Measurements from ENCODE around the gene CACNB4.

The CACNB4 gene

DNA sequence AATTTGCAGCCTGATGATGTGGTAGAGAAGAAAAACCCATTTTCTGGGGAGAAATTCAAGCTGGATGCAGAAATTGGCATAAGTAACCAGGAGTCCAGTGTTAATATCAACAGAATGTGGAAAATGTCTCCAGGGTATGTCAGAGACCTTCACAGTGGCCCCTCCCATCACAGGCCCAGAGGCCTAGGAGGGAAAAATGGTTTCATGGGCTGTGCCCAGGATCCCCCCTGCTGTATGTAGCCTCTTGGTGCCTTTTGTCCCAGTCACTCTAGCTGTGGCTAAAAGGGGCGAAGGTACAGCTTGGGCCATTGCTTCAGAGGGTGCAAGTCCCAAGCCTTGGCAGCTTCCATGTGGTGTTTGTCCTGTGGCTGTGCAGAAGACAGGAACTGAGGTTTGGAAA is 40.2 kb downstream of the CACNB4 start:
- Histone ChIP-seq H3K27ac (no peak overlapping the region), H3K4me3 (no peak overlapping the region)

DNA sequence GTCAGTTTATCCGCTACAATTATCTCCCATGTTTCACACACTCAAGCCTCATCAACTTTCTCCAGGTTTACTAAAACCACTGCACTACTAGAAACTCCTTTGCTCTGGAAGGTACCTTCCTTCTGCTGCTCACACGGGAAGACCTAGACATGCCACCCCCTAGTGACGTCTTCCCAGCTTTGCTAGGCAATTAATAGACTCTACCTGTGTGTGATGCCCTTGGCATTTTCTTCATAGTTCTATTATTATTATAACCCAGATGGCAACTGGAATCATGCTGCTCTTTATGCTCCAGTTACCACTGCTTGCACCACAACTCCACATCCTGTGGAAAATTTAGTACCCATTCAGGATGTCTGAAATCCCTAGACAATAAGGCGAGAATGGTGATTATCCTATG is 42.4 kb downstream of the CACNB4 start:
- Histone ChIP-seq H3K27ac (no peak overlapping the region), H3K4me3 (no peak overlapping the region)

DNA sequence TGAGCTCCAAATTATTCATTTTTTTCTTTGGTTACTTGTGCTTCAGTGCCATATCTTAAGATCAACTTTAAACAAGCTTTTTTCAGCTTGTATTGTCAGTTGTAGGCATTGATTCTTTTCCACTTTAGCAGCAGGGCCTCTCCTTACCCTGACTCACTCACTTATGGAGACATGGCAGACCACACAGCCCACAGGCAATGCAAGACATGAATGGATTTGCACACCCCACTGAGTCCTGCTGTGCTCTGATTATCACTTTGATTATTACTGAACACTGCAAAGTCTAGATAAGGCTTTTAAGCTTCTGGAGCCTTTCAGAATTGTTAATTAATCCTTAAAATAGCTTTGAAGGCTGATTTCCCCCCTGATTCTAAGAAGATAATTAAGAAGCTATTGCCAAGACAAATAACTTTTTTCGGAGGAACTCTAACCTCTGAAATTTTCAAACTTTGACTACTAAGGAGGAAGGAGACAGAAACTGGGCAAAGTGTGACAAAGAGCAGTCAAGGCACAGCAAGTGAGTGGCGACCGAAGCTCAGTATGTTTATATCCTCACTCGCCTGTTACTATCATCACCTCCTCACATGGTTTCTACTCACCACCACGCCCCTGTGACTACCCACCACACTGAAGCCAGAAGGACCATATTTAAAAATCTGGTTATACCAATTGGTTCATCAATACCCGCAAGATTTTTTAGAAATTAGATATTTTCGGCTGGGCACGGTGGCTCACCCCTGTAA is 43.3 kb downstream of the CACNB4 start:
- Histone ChIP-seq H3K4me3 (no peak overlapping the region), H3K27ac (peak overlapping the region in 4 of 21 experiments; percentile 2 to 47 (median 4))

GRCh38 chr2:152054593-152054992 is 44.3 kb downstream of the CACNB4 start:
- peak overlapping the region in 1 of 21 experiments; percentile 4 for H3K27ac ChIP-seq
- H3K4me3 ChIP-seq = no peak overlapping the region

- no peak overlapping the region for H3K27ac ChIP-seq
- H3K4me3 ChIP-seq = no peak overlapping the region
Observed at GRCh38 chr2:152051436-152051835, 47.4 kb downstream of the CACNB4 start.

- H3K4me3 ChIP-seq = no peak overlapping the region
Observed at GRCh38 chr2:152050915-152051314, 47.9 kb downstream of the CACNB4 start.

DNA sequence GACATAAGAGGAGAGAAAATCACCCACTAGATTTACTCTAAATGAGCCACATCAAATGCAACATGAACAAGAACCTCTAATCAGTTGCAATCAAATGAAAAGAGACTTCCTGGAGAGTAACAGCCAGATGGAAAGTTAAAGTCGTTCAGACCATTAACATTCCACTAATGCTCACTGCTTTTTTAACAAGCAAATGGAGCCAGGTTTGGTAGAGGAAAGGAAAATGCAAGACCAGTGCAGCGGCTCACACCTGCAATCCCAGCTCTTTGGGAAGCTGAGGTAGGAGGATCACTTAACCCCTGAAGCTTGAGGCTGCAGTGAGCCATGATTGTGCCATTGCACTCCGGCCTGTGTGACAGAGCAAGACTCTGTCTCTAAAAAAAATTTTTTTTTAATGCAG is 48.5 kb downstream of the CACNB4 start:
- H3K27ac ChIP-seq = no peak overlapping the region

More at GRCh38 chr2:152050915-152051314, 47.9 kb downstream of the CACNB4 start:
- H3K27ac ChIP-seq = no peak overlapping the region

DNA sequence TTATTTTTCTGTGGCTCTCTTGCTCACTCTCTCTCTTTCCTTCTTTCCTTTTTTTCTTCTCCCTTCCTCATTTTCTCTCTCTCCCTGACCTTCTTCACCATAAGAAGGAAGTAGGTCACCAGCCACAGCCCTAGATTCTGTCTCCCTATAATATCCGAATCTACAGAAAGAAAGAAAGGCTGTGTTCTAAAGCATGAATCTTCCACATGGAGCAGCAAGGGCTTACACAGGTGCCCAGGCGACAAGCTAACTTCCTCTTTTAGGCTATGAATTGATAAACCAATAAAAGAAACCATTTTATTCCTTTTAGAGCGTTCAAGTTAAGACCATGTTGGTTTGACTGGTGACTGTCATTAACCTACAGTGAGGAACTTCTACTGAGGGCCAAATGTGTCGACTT is 49.3 kb downstream of the CACNB4 start:
- no peak overlapping the region for H3K27ac ChIP-seq
- H3K4me3 ChIP-seq = no peak overlapping the region

More for the DNA sequence above, 48.5 kb downstream of the CACNB4 start:
- no peak overlapping the region for H3K4me3 ChIP-seq

- H3K27ac ChIP-seq = no peak overlapping the region
- no peak overlapping the region for H3K4me3 ChIP-seq
Observed at GRCh38 chr2:152047824-152048471, 50.9 kb downstream of the CACNB4 start.

DNA sequence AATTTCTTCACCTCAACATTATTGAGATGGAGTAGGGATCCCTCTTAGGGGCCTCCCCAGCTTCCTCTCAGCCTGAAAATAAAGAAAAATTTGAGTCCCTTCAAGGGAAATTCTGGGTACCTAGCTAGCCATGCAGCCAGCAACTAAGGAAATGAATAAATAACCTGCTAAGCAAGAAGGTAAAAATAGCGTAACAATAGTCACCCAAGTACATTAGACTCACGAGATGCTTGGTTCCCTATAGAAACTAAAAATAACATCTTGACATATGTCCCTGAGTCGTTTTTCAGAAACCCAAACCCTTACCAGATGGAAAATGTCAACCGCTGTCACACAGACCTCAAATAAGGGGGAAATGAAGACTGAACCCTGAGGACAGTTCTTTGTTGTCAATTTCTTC is 51.9 kb downstream of the CACNB4 start:
- Histone ChIP-seq H3K27ac (peak overlapping the region in 6 of 21 experiments; percentile 2 to 30 (median 26)), H3K4me3 (no peak overlapping the region)

- no peak overlapping the region for H3K4me3 ChIP-seq
- peak overlapping the region in 3 of 21 experiments; percentile 4 to 27 (median 26) for H3K27ac ChIP-seq
Observed at GRCh38 chr2:152042636-152043615, 55.9 kb downstream of the CACNB4 start.

DNA sequence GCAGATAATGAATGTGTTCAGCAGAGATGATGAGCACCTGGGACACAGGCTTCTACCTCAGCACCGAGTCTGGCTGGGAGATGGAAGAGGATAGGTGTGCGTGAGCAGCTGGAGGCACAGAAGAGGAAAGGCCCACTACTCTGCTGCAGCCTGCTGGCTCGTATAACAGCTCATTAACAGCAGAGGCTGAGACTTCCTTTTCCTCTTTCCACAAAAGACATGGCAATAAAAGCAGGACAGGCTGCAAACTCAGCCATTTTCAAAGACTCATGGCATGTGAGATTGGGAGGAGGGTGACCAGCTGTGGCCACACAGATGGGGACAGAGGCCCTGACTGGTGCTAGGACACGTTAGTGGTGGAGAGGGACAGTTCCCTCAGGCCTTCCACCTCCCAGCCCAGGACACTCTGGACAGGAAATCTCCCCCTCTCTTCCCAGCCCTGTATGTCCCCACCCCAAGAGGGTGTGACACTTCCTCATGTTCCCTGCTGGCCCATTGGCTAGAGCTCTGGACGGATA is 60.3 kb downstream of the CACNB4 start:
- peak overlapping the region in 6 of 21 experiments; percentile 2 to 66 (median 34) for H3K27ac ChIP-seq

DNA sequence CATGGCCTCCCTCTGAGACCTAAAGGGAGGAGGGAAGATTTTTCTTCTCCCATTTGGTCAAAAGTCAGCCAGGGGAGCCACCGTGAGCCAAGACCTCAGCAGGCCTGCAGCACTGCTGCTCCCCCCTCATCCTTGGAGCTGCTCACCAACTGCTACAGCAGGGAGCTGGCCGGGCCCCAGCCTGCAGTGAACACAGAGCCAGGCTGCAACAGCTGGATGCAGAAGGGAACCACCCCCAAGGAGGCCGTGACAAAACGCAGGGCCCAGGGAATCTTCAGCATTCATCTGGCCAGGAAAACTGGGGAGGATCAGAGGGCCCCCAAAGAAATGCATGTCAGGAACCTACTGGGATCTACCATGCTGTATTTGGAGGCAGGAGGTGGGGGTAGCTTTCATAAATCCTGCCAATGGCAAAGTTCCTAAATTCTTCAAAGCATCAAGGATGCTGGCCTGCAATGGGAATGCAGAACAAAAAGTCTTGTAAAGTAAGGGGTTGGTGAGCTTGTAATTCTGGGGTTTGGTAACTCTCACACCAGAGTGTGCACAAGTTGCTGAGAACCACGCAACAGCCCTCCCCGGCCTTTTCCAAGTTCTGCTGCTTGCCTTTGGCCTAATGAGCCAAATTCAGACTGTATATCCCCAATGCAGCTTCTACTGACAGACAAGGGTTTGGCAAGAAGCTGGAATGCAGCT is 61.0 kb downstream of the CACNB4 start:
- H3K27ac ChIP-seq = peak overlapping the region in 7 of 21 experiments; percentile 4 to 66 (median 31)

More for the DNA sequence above, 60.3 kb downstream of the CACNB4 start:
- H3K4me3 ChIP-seq = no peak overlapping the region

GRCh38 chr2:152036611-152037469 is 62.0 kb downstream of the CACNB4 start:
- no peak overlapping the region for H3K27ac ChIP-seq

More for the DNA sequence above, 61.0 kb downstream of the CACNB4 start:
- H3K4me3 ChIP-seq = no peak overlapping the region

GRCh38 chr2:152034257-152034801 is 64.5 kb downstream of the CACNB4 start:
- no peak overlapping the region for H3K27ac ChIP-seq

More at GRCh38 chr2:152036611-152037469, 62.0 kb downstream of the CACNB4 start:
- H3K4me3 ChIP-seq = no peak overlapping the region

GRCh38 chr2:152033011-152033925 is 65.6 kb downstream of the CACNB4 start:
- no peak overlapping the region for H3K27ac ChIP-seq

More at GRCh38 chr2:152034257-152034801, 64.5 kb downstream of the CACNB4 start:
- H3K4me3 ChIP-seq = no peak overlapping the region

More at GRCh38 chr2:152033011-152033925, 65.6 kb downstream of the CACNB4 start:
- no peak overlapping the region for H3K4me3 ChIP-seq
